Hepatocyte (in vitro differentiated cells): ENCODE results near the gene SPSB3. TPM values are rescaled to one million over a fixed set of nuclear protein-coding genes. Genes with fewer than 3 reads are reported as not detected.

ENCODE experiments used
- DNase-seq: peaks from one replicate; pipeline ENCODE4 v3.0.0-alpha.2; 2016; ENCODE audit warnings: low spot score
- H2AFZ ChIP-seq: fragments of 200-600 bp; sonication (generic); 2 replicates; pipeline ENCODE4 v1.6.0; 2016; ENCODE audit warnings: antibody characterized with exemption, mild to moderate bottlenecking
- H3K27ac ChIP-seq: fragments of 200-600 bp; sonication (generic); 2 replicates; pipeline ENCODE4 v1.5.1; 2016; ENCODE audit warnings: mild to moderate bottlenecking
- H3K27me3 ChIP-seq: fragments of 200-600 bp; sonication (generic); 2 replicates; pipeline ENCODE4 v1.6.1; 2016
- H3K36me3 ChIP-seq: fragments of 200-600 bp; sonication (generic); replicated peaks from 2 replicates; pipeline ENCODE4 v1.5.1; 2016; ENCODE audit warnings: low read depth; ENCODE audit not compliant: insufficient read depth
- H3K4me1 ChIP-seq: fragments of 200-600 bp; sonication (generic); 2 replicates; pipeline ENCODE4 v1.5.1; 2016; ENCODE audit warnings: mild to moderate bottlenecking, moderate library complexity; ENCODE audit not compliant: insufficient read depth
- H3K4me2 ChIP-seq: fragments of 200-600 bp; sonication (generic); 2 replicates; pipeline ENCODE4 v1.6.0; 2016
- H3K4me3 ChIP-seq: fragments of 200-600 bp; sonication (generic); 2 replicates; pipeline ENCODE4 v1.5.1; 2016; ENCODE audit warnings: mild to moderate bottlenecking
- H3K79me2 ChIP-seq: fragments of 200-600 bp; sonication (generic); 2 replicates; pipeline ENCODE4 v1.6.0; 2017; ENCODE audit warnings: mild to moderate bottlenecking
- H3K9me2 ChIP-seq: fragments of 200-600 bp; sonication (generic); replicated peaks from 2 replicates; pipeline ENCODE4 v1.6.0; 2017; ENCODE audit warnings: mild to moderate bottlenecking; ENCODE audit not compliant: insufficient read depth
- H3K9me3 ChIP-seq: fragments of 200-600 bp; sonication (generic); 2 replicates; pipeline ENCODE4 v1.5.1; 2016; ENCODE audit warnings: low read depth, mild to moderate bottlenecking
- H4K20me1 ChIP-seq: fragments of 200-600 bp; sonication (generic); 2 replicates; pipeline ENCODE4 v1.6.0; 2016; ENCODE audit warnings: mild to moderate bottlenecking; ENCODE audit not compliant: insufficient read depth, poor library complexity, severe bottlenecking
- CTCF ChIP-seq: fragments of 200-600 bp; sonication (generic); IDR thresholded peaks from 2 replicates; pipeline ENCODE4 v1.5.1; 2016; ENCODE audit warnings: antibody characterized with exemption, mild to moderate bottlenecking; ENCODE audit not compliant: poor library complexity
- EZH2 ChIP-seq: fragments of 200-600 bp; sonication (generic); IDR thresholded peaks from 2 replicates; pipeline ENCODE4 v1.6.1; 2016; ENCODE audit warnings: antibody characterized with exemption, mild to moderate bottlenecking, borderline replicate concordance
- EZH2phosphoT487 ChIP-seq: fragments of 200-600 bp; sonication (generic); IDR thresholded peaks from one replicate; pipeline ENCODE4 v1.6.1; 2018; ENCODE audit warnings: antibody characterized with exemption, mild to moderate bottlenecking, low read depth, moderate library complexity; ENCODE audit not compliant: unreplicated experiment, severe bottlenecking
- WGBS: methylation state at CpG from one replicate; pipeline ENCODE4 v1.1.6; 2016; ENCODE audit warnings: low lambda C conversion rate; ENCODE audit errors: missing lambda C conversion rate; 5-methylcytosine and 5-hydroxymethylcytosine counted together
- polyA plus RNA-seq: library from polyadenylated mRNA; unstranded; fragments of >200 nt; fragmentation: Nextera tagmentation; extraction: Ambion mirVana; gene quantifications from 2 replicates; pipeline ENCODE4 v1.2.1, GENCODE V29; 2016
- total RNA-seq: library from RNA; depleted of rRNA; stranded (reverse); fragments of >200 nt; gene quantifications from 2 replicates; pipeline ENCODE4 v1.2.3, GENCODE V29; 2014

Gene SPSB3
- total and polyA plus RNA-seq, 2 experiments from 2014 or later: 38.8 to 64.6 TPM

GRCh38 chr16:1815461-1815860, 33.1 kb upstream of the SPSB3 start:
- Histone ChIP-seq H3K4me1 (no peaks in the 10 kb centered on the region), H3K9me2 (no peaks in the 10 kb centered on the region), H3K27ac (no peak overlapping the region), H3K27me3 (no peaks in the 10 kb centered on the region), H3K79me2 (no peaks in the 10 kb centered on the region), H3K36me3 (no peaks in the 10 kb centered on the region), H3K9me3 (no peaks in the 10 kb centered on the region), H2AFZ (no peak overlapping the region), H3K4me2 (no peak overlapping the region), H4K20me1 (peaks cover 3% of the 10 kb centered on the region), H3K4me3 (no peak overlapping the region)
- DNase-seq: no peak
- 92% methylated on average over 11 of the region's 11 CpGs for WGBS
- TF ChIP-seq EZH2phosphoT487: no peak
- no peak for TF ChIP-seq EZH2
- no peak for TF ChIP-seq CTCF

DNA sequence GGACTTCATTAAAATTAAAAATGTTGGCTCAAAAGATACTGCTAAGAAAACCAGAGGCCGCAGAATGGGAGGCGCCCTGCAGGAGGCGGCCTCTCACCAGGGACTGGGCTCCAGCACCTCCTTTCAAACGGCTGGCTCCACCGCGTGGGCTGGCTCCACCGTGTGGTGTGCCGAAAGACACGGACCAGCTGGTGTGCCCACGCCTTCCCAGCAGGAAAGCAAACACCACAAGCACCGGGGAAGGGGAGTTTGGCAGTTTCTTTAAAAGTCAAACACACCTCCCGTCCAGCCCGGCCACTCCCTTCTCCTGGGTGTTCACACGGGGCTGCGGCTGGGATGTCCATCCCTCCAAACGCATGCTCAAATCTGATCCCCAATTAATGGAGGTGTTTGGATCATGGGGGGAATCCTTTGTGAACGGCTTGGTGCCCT, 30.4 kb upstream of the SPSB3 start:
- peak; percentile 87 for DNase-seq
- Histone ChIP-seq H3K79me2 (no peaks in the 10 kb centered on the region), H3K4me1 (no peaks in the 10 kb centered on the region), H3K4me2 (no peak overlapping the region), H3K9me2 (no peaks in the 10 kb centered on the region), H4K20me1 (peaks cover 3% of the 10 kb centered on the region), H3K9me3 (no peaks in the 10 kb centered on the region), H3K4me3 (no peak overlapping the region), H3K27ac (no peak overlapping the region), H3K36me3 (no peaks in the 10 kb centered on the region), H3K27me3 (no peaks in the 10 kb centered on the region), H2AFZ (no peak overlapping the region)
- TF ChIP-seq EZH2 (no peak), CTCF (peak; percentile 57), EZH2phosphoT487 (no peak)
- 36% methylated on average over 17 of the region's 17 CpGs for WGBS

- no peak overlapping the region for H3K27ac ChIP-seq
- TF ChIP-seq EZH2phosphoT487: no peak
- TF ChIP-seq EZH2: no peak
- TF ChIP-seq CTCF: no peak
- DNase-seq: no peak
- H3K4me3 ChIP-seq: no peak overlapping the region
- H2AFZ ChIP-seq: no peak overlapping the region
- no peaks in the 10 kb centered on the region for H3K36me3 ChIP-seq
- no peaks in the 10 kb centered on the region for H3K4me1 ChIP-seq
- H3K27me3 ChIP-seq: no peaks in the 10 kb centered on the region
- no peaks in the 10 kb centered on the region for H3K79me2 ChIP-seq
- H3K9me2 ChIP-seq: no peaks in the 10 kb centered on the region
- no peaks in the 10 kb centered on the region for H3K9me3 ChIP-seq
- peaks cover 3% of the 10 kb centered on the region for H4K20me1 ChIP-seq
- H3K4me2 ChIP-seq: no peak overlapping the region
- 96% methylated on average over 14 of the region's 16 CpGs for WGBS
Measured at GRCh38 chr16:1810536-1810935, 28.2 kb upstream of the SPSB3 start.

- H3K9me3 ChIP-seq: no peaks in the 10 kb centered on the region
- H3K79me2 ChIP-seq: no peaks in the 10 kb centered on the region
- no peak overlapping the region for H3K27ac ChIP-seq
- H3K4me3 ChIP-seq: no peak overlapping the region
- no peak overlapping the region for H3K4me2 ChIP-seq
- no peak overlapping the region for H2AFZ ChIP-seq
- no peaks in the 10 kb centered on the region for H3K36me3 ChIP-seq
- TF ChIP-seq CTCF (no peak), EZH2phosphoT487 (no peak), EZH2 (no peak)
- H3K27me3 ChIP-seq: no peaks in the 10 kb centered on the region
- DNase-seq: no peak
- 99% methylated on average over 16 of the region's 16 CpGs for WGBS
- H3K9me2 ChIP-seq: no peaks in the 10 kb centered on the region
- H4K20me1 ChIP-seq: peaks cover 3% of the 10 kb centered on the region
- H3K4me1 ChIP-seq: no peaks in the 10 kb centered on the region
Measured at GRCh38 chr16:1810106-1810505, 27.7 kb upstream of the SPSB3 start.
